ENCODE results near the gene PEX3. TPM values are rescaled to one million over a fixed set of nuclear protein-coding genes. Genes with fewer than 3 reads are reported as not detected.
A peak's percentile ranks its signal among the peaks of the same experiment; 100 is the strongest.
"Not testable (repeated sequence)": the region's sequence is repeated elsewhere in the genome, so short reads cannot be mapped to it uniquely, and the experiment has no call there.

The PEX3 gene
- total RNA-seq, 2 experiments from 2014 or later, result 17.9 to 18.4 TPM

DNA sequence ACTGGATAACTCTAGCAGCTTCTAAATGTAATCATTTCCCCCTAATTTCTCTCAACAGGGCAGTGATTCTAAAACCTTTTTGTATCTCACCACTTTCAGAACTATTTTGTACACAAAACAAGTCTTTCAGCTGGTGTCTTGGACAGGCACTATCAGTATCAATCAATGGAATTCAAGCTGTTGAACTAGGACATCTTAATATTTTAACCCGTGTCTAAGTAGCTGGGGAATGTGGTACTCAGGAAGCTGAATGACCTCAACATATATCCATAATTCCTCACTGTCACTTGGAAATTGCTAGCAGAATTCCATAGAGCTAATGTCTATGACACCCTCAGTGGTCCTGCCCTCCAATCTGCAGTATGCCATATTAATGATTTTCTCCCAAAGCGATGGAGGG, 24.6 kb upstream of the PEX3 start:
- ATAC-seq (no peak), DNase-seq (no peak)
- Mint-ChIP-seq H3K9me3 (ENCODE audit: low read depth) (no peaks in the 10 kb centered on the region), H3K36me3 (peaks cover 5% of the 10 kb centered on the region), H3K4me1 (no peaks in the 10 kb centered on the region), H3K4me3 (no peak overlapping the region), H3K27ac (no peak overlapping the region), H3K27me3 (no peaks in the 10 kb centered on the region)
- CTCF ChIA-PET, result interaction anchor here (1.0 to 3.2 kb wide), 7 partner anchors 9 to 953 kb away, joined by 3 to 21 read pairs (median 4); no protein-coding TSS in a partner anchor

GRCh38 chr6:143427109-143427817, 23.3 kb upstream of the PEX3 start:
- ATAC-seq (peak; percentile 98), DNase-seq (peak; percentile 80)
- no peak overlapping the region for H3K4me3 Mint-ChIP-seq
- H3K9me3 Mint-ChIP-seq (ENCODE audit: low read depth), result no peaks in the 10 kb centered on the region
- no peaks in the 10 kb centered on the region for H3K4me1 Mint-ChIP-seq
- H3K36me3 Mint-ChIP-seq, result peaks cover 3% of the 10 kb centered on the region
- CTCF ChIA-PET, result interaction anchor here (0.5 to 3.2 kb wide), 26 partner anchors 8 to 952 kb away, joined by 3 to 21 read pairs (median 4); no protein-coding TSS in a partner anchor
- H3K27ac Mint-ChIP-seq, result no peak overlapping the region
- H3K27me3 Mint-ChIP-seq, result no peaks in the 10 kb centered on the region

GRCh38 chr6:143429970-143430369, 20.6 kb upstream of the PEX3 start:
- no peak for ATAC-seq
- H3K9me3 Mint-ChIP-seq (ENCODE audit: low read depth), result no peaks in the 10 kb centered on the region
- no peak overlapping the region for H3K4me3 Mint-ChIP-seq
- H3K27ac Mint-ChIP-seq, result no peak overlapping the region
- no peak for DNase-seq
- no peaks in the 10 kb centered on the region for H3K4me1 Mint-ChIP-seq
- CTCF ChIA-PET, result no interaction called here
- H3K36me3 Mint-ChIP-seq, result peaks cover 8% of the 10 kb centered on the region
- H3K27me3 Mint-ChIP-seq, result no peaks in the 10 kb centered on the region

DNA sequence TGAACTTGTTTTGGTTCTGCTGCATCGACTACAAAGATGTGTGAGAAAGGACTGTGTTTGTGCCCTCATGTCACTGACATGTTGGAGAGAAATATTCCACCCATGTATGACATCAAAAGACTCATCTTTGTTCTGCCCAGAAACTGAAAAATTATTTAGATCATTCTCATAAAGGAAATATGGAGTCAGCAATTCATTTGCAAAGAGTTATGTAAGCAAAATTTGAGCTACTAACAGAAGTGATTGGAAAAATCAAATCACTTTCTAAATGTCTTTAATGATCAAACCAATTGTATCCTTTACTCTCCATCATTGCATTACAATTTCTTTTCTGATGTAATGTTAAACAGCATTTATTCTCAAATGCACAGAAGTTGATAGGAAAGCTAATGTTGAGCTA, 19.4 kb upstream of the PEX3 start:
- ATAC-seq (no peak), DNase-seq (no peak)
- CTCF ChIA-PET, result interaction anchor here (0.9 kb wide), 1 partner anchor 11 kb away, joined by 3 read pairs; no protein-coding TSS in a partner anchor
- Mint-ChIP-seq H3K9me3 (ENCODE audit: low read depth) (no peaks in the 10 kb centered on the region), H3K27me3 (no peaks in the 10 kb centered on the region), H3K36me3 (peaks cover 8% of the 10 kb centered on the region), H3K4me1 (no peaks in the 10 kb centered on the region), H3K27ac (no peak overlapping the region), H3K4me3 (no peak overlapping the region)

- peaks cover 8% of the 10 kb centered on the region for H3K36me3 Mint-ChIP-seq
- no peaks in the 10 kb centered on the region for H3K27me3 Mint-ChIP-seq
- CTCF ChIA-PET, result interaction anchor here (1.1 to 1.5 kb wide), 2 partner anchors 334 to 958 kb away, joined by 3 read pairs; no protein-coding TSS in a partner anchor
- ATAC-seq (no peak), DNase-seq (no peak)
- no peak overlapping the region for H3K27ac Mint-ChIP-seq
- H3K4me1 Mint-ChIP-seq, result no peaks in the 10 kb centered on the region
- H3K9me3 Mint-ChIP-seq (ENCODE audit: low read depth), result no peaks in the 10 kb centered on the region
- no peak overlapping the region for H3K4me3 Mint-ChIP-seq
Observed at GRCh38 chr6:143432588-143432987, 18.0 kb upstream of the PEX3 start.

DNA sequence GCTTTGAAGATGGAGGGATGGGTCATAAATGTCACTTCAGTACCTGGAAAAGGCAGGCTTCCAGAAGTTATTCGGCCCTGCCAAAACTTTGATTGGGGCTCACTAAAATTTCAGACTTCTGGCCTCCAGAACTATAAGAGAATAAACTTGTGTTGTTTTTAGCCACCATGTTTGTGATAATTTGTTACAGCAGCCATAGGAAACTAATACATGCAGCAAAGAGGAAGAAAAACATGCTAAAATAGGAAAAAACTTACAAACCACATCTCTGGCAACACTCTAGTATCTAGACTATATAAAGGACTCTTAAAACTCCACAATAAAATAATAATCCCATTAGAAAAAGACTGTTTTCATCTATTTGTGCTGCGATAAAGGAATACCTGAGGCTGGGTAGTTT, 9.6 kb upstream of the PEX3 start:
- H3K4me3 Mint-ChIP-seq, result no peak overlapping the region
- H3K27ac Mint-ChIP-seq, result peak overlapping the region; percentile 84

DNA sequence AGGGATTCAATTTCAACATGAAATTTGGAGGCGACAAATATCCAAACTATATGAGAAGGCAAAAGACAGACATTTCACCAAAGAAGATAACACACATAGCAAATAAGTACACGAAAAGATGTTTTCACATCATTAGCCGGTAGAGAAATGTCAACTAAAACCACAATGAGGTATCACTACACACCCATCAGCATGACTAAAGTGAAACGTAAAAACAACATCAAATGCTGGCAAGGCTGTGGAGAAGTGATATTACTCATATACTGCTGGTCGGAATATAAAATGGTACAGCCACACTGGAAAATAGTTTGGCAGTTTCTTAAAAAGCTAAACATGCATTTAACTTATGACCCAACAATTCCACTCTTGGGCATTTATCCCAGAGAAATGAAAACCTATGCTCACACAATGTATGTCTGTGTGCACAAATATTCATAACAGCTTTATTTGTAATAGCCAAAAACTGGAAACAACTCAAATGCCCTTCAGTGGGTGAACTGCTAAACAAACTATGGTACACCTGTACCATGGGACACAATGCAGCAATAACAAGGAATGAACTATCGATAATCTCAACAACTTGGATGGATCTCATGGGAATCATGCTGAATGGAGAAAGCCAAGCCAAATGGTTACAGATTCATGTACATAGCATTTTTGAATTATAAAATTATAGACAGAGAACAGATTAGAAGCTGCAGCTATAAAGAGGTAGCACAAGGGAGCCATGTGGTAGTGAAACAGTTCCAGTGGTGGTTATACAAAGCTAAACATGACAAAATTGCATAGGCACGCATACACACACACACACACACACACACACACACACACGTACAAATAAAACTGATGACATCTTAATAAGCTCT, 8.7 kb upstream of the PEX3 start:
- CTCF ChIA-PET, result interaction anchor here (1.1 to 3.1 kb wide), 4 partner anchors 8 to 14 kb away, joined by 3 to 13 read pairs (median 4); partner anchors contain the start of genes ADAT2 and PEX3
- no peak overlapping the region for H3K4me3 Mint-ChIP-seq
- DNase-seq (no peak), ATAC-seq (peak; percentile 94)
- H3K27ac Mint-ChIP-seq, result peak overlapping the region; percentile 84
- no peaks in the 10 kb centered on the region for H3K9me3 Mint-ChIP-seq (ENCODE audit: low read depth)
- H3K36me3 Mint-ChIP-seq, result peaks cover 45% of the 10 kb centered on the region
- peaks cover 34% of the 10 kb centered on the region for H3K4me1 Mint-ChIP-seq
- H3K27me3 Mint-ChIP-seq, result no peaks in the 10 kb centered on the region

More for the DNA sequence above, 9.6 kb upstream of the PEX3 start:
- ATAC-seq (no peak), DNase-seq (no peak)
- Mint-ChIP-seq H3K4me1 (peaks cover 31% of the 10 kb centered on the region), H3K36me3 (peaks cover 48% of the 10 kb centered on the region), H3K9me3 (ENCODE audit: low read depth) (no peaks in the 10 kb centered on the region), H3K27me3 (no peaks in the 10 kb centered on the region)
- CTCF ChIA-PET, result interaction anchor here (3.1 kb wide), 1 partner anchor 13 kb away, joined by 13 read pairs; no protein-coding TSS in a partner anchor

DNA sequence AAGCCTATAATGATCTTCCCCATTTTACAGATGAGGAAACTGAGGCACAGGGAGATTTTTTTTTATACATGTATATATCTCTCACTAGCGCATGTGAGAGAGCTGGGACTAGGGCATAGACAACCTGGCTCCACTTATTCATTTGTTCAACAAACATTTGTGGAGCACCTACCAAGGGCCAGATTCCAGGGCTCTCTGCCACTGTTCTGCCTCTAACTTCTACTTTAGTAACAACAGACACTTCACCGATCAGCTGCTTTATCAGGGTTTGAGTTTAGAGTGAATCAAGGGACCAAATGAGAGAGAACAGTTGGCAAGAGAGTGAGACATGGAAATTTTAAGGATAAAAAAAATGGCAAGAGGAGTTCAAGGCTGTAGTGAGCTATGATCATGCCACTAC, 7.5 kb upstream of the PEX3 start:
- Mint-ChIP-seq H3K4me1 (peaks cover 41% of the 10 kb centered on the region), H3K9me3 (ENCODE audit: low read depth) (no peaks in the 10 kb centered on the region), H3K4me3 (no peak overlapping the region), H3K36me3 (peaks cover 46% of the 10 kb centered on the region), H3K27me3 (no peaks in the 10 kb centered on the region), H3K27ac (no peak overlapping the region)
- CTCF ChIA-PET, result interaction anchor here (0.7 to 3.1 kb wide), 3 partner anchors 9 to 916 kb away, joined by 4 to 13 read pairs (median 5); no protein-coding TSS in a partner anchor
- no peak for ATAC-seq
- no peak for DNase-seq

GRCh38 chr6:143447865-143448264, 2.7 kb upstream of the PEX3 start:
- H3K9me3 Mint-ChIP-seq (ENCODE audit: low read depth); H3K27ac Mint-ChIP-seq; H3K27me3 Mint-ChIP-seq; CTCF ChIA-PET; DNase-seq; H3K4me3 Mint-ChIP-seq; ATAC-seq: not testable (repeated sequence)
- Mint-ChIP-seq H3K4me1 (peaks cover 36% of the 10 kb centered on the region), H3K36me3 (peaks cover 20% of the 10 kb centered on the region)

- H3K9me3 Mint-ChIP-seq (ENCODE audit: low read depth), result no peaks in the 10 kb centered on the region
- CTCF ChIA-PET, result interaction anchor here (1.4 kb wide), 1 partner anchor 22 kb away, joined by 5 read pairs; no protein-coding TSS in a partner anchor
- no peaks in the 10 kb centered on the region for H3K27me3 Mint-ChIP-seq
- DNase-seq, result no peak
- peak overlapping the region; percentile 99 for H3K27ac Mint-ChIP-seq
- peak overlapping the region; percentile 93 for H3K4me3 Mint-ChIP-seq
- H3K4me1 Mint-ChIP-seq, result peaks cover 36% of the 10 kb centered on the region
- ATAC-seq, result no peak
- peaks cover 14% of the 10 kb centered on the region for H3K36me3 Mint-ChIP-seq
Observed at GRCh38 chr6:143449082-143449713, 1.4 kb upstream of the PEX3 start.

DNA sequence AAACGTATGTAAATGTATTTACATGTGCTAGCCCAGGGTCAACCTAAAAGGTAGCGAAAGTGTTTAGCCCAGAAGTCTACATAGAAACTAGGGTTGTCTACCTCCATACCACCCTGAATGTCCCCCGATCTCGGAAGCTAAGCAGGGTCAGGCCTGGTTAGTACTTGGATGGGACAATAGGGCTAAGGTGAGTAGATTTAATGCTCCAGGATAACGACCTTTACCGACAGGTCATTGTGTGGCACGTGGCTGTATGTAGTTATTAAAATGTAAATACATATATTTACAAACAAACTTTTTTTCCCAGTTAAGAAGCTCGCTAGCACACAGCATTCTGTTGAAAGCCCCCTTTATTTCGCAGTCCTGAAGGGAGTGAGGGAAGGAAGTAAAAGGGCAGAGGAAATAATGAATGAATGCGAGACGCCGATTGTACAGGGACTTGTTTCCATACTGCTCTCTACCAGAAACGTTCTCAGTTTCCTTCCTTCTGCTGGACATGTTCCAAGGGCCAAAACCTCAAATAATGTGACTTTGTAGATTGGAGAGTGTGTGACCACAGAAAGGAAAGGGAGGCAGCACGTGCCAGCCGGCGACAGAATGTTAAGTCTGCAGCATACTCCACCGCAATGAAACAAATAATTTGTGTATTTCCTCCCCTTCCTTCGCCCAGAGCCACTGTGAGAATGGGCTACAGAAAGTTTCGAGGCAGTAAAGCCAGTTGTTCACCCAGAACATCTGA, 722 bp upstream of the PEX3 start:
- Mint-ChIP-seq H3K27ac (peak overlapping the region; percentile 99), H3K4me3 (peak overlapping the region; percentile 93), H3K4me1 (peaks cover 37% of the 10 kb centered on the region), H3K9me3 (ENCODE audit: low read depth) (no peaks in the 10 kb centered on the region), H3K36me3 (peaks cover 13% of the 10 kb centered on the region), H3K27me3 (no peaks in the 10 kb centered on the region)
- peak; percentile 5 for ATAC-seq
- peak; percentile 69 for DNase-seq
- CTCF ChIA-PET, result interaction anchor here (0.8 to 1.4 kb wide), 4 partner anchors 8 to 490 kb away, joined by 3 to 5 read pairs (median 4); no protein-coding TSS in a partner anchor

- Mint-ChIP-seq H3K27me3 (no peaks in the 10 kb centered on the region), H3K36me3 (peaks cover 14% of the 10 kb centered on the region)
- CTCF ChIA-PET, result no interaction called here
Observed at GRCh38 chr6:143451531-143451930, 926 bp downstream of the PEX3 start.

More at GRCh38 chr6:143451531-143451930, 926 bp downstream of the PEX3 start:
- Mint-ChIP-seq H3K9me3 (ENCODE audit: low read depth) (no peaks in the 10 kb centered on the region), H3K4me3 (peak overlapping the region; percentile 93), H3K27ac (peak overlapping the region; percentile 99), H3K4me1 (peaks cover 36% of the 10 kb centered on the region)
- DNase-seq, result no peak
- ATAC-seq, result no peak
